C4-2B (cell line): ENCODE measurements around the gene ZNF281.

Experiments
- H3K27ac ChIP-seq: fragments of 450-650 bp; 2 replicates; pipeline ENCODE4 v1.5.1; 2017
- CTCF ChIP-seq: fragments of 450-650 bp; conservative IDR thresholded peaks from 2 replicates; pipeline ENCODE4 v1.5.1; 2017; ENCODE audit warnings: mild to moderate bottlenecking
- ZFX ChIP-seq: fragments of 450-650 bp; IDR thresholded peaks from 2 replicates; pipeline ENCODE4 v1.6.1; 2017

The ZNF281 gene

GRCh38 chr1:200428482-200429205 lies 18.8 kb upstream of the ZNF281 start:
- TF ChIP-seq CTCF (no peak), ZFX (no peak)
- no peak overlapping the region for H3K27ac ChIP-seq

GRCh38 chr1:200427744-200428143 lies 17.9 kb upstream of the ZNF281 start:
- H3K27ac ChIP-seq: no peak overlapping the region
- TF ChIP-seq CTCF (no peak), ZFX (no peak)

GRCh38 chr1:200426196-200426595 lies 16.4 kb upstream of the ZNF281 start:
- TF ChIP-seq ZFX (no peak), CTCF (no peak)
- H3K27ac ChIP-seq: no peak overlapping the region

GRCh38 chr1:200423235-200423634 lies 13.4 kb upstream of the ZNF281 start:
- TF ChIP-seq CTCF: no peak
- no peak for TF ChIP-seq ZFX
- H3K27ac ChIP-seq: no peak overlapping the region

- H3K27ac ChIP-seq: no peak overlapping the region
- TF ChIP-seq CTCF (no peak), ZFX (no peak)
Observed at GRCh38 chr1:200422211-200422610, 12.4 kb upstream of the ZNF281 start.

GRCh38 chr1:200415789-200416593 lies 6.2 kb upstream of the ZNF281 start:
- TF ChIP-seq ZFX (no peak), CTCF (no peak)
- H3K27ac ChIP-seq: no peak overlapping the region; the same call in 1 of the 2 replicates

GRCh38 chr1:200415227-200415626 lies 5.4 kb upstream of the ZNF281 start:
- no peak for TF ChIP-seq ZFX
- no peak overlapping the region for H3K27ac ChIP-seq
